SK-N-SH treated with all-trans-retinoic acid at 6 μM for 48 hours (cell line): ENCODE measurements around the gene OR52E5.

Experiments
- ATAC-seq: fragments of 200-7000 bp; cut with Tn5 transposase; 3 replicates; pipeline ENCODE4 v1.9.1; 2020; ENCODE audit warnings: mild to moderate bottlenecking, moderate library complexity
- ARNTL ChIP-seq: fragments of 450-650 bp; formaldehyde crosslinking; IDR thresholded peaks from 2 replicates; pipeline ENCODE4 v1.5.0; 2020; ENCODE audit warnings: low read depth, mild to moderate bottlenecking, moderate library complexity, borderline replicate concordance
- BACH2 ChIP-seq: fragments of 250-450 bp; sonication (Bioruptor Pico); IDR thresholded peaks from 2 replicates; pipeline ENCODE4 v1.9.0; 2021; ENCODE audit warnings: mild to moderate bottlenecking, borderline replicate concordance
- CREB5 ChIP-seq: fragments of 250-450 bp; sonication (Bioruptor Pico); IDR thresholded peaks from 2 replicates; pipeline ENCODE4 v1.5.1; 2020; ENCODE audit warnings: low read depth, mild to moderate bottlenecking, moderate library complexity
- CSDC2 ChIP-seq: fragments of 250-450 bp; sonication (Bioruptor Pico); IDR thresholded peaks from 2 replicates; pipeline ENCODE4 v1.5.0; 2020; ENCODE audit warnings: mild to moderate bottlenecking, moderate library complexity
- CSRNP3 ChIP-seq: fragments of 250-450 bp; sonication (Bioruptor Pico); IDR thresholded peaks from 2 replicates; pipeline ENCODE4 v1.5.1; 2021; ENCODE audit warnings: mild to moderate bottlenecking, moderate library complexity
- ESRRG ChIP-seq: fragments of 250-450 bp; sonication (Bioruptor Pico); IDR thresholded peaks from 2 replicates; pipeline ENCODE4 v1.6.1; 2021; ENCODE audit warnings: mild to moderate bottlenecking
- GLIS3 ChIP-seq: fragments of 250-450 bp; sonication (Bioruptor Pico); IDR thresholded peaks from 2 replicates; pipeline ENCODE4 v1.5.0; 2020; ENCODE audit warnings: mild to moderate bottlenecking, moderate library complexity
- ISL1 ChIP-seq: fragments of 250-450 bp; sonication (Bioruptor Pico); IDR thresholded peaks from 2 replicates; pipeline ENCODE4 v2.1.2; 2022; ENCODE audit warnings: mild to moderate bottlenecking, moderate library complexity
- OSR1 ChIP-seq: fragments of 250-450 bp; sonication (Bioruptor Pico); IDR thresholded peaks from 2 replicates; pipeline ENCODE4 v1.8.0; 2022; ENCODE audit warnings: moderate library complexity, mild to moderate bottlenecking, inconsistent platforms
- PATZ1 ChIP-seq: fragments of 250-450 bp; sonication (Bioruptor Pico); IDR thresholded peaks from 2 replicates; pipeline ENCODE4 v1.8.0; 2020; ENCODE audit warnings: mild to moderate bottlenecking, moderate library complexity, borderline replicate concordance
- PPARA ChIP-seq: fragments of 250-450 bp; sonication (Bioruptor Pico); IDR thresholded peaks from 2 replicates; pipeline ENCODE4 v1.5.0; 2020; ENCODE audit warnings: mild to moderate bottlenecking, borderline replicate concordance
- SNAI2 ChIP-seq: fragments of 250-450 bp; sonication (Bioruptor Pico); IDR thresholded peaks from 2 replicates; pipeline ENCODE4 v1.5.0; 2020; ENCODE audit warnings: mild to moderate bottlenecking, moderate library complexity
- TOX ChIP-seq: fragments of 250-450 bp; sonication (Bioruptor Pico); IDR thresholded peaks from 2 replicates; pipeline ENCODE4 v1.8.0; 2021; ENCODE audit warnings: mild to moderate bottlenecking, moderate library complexity, borderline replicate concordance
- TSHZ2 ChIP-seq: fragments of 250-450 bp; sonication (Bioruptor Pico); IDR thresholded peaks from 2 replicates; pipeline ENCODE4 v1.5.0; 2020; ENCODE audit warnings: mild to moderate bottlenecking, moderate library complexity
- ZC3H10 ChIP-seq: fragments of 250-450 bp; sonication (Bioruptor Pico); IDR thresholded peaks from 2 replicates; pipeline ENCODE4 v1.5.1; 2021; ENCODE audit warnings: mild to moderate bottlenecking, moderate library complexity
- ZFP3 ChIP-seq: fragments of 250-450 bp; sonication (Bioruptor Pico); IDR thresholded peaks from 2 replicates; pipeline ENCODE4 v1.5.0; 2020; ENCODE audit warnings: mild to moderate bottlenecking, moderate library complexity
- ZNF565 ChIP-seq: fragments of 450-650 bp; formaldehyde crosslinking; conservative IDR thresholded peaks from 2 replicates; pipeline ENCODE4 v1.5.0; 2020; ENCODE audit warnings: low read depth, mild to moderate bottlenecking, moderate library complexity
- ZNF8 ChIP-seq: fragments of 450-650 bp; formaldehyde crosslinking; IDR thresholded peaks from 2 replicates; pipeline ENCODE4 v1.5.0; 2020; ENCODE audit warnings: mild to moderate bottlenecking, moderate library complexity

OR52E5 gene

GRCh38 chr11:5932671-5933070 is 39.7 kb downstream of the OR52E5 start:
- no peak for TF ChIP-seq CREB5
- TF ChIP-seq TSHZ2 (CRISPR knock-in tag): no peak
- no peak for TF ChIP-seq ARNTL (CRISPR knock-in tag)
- TF ChIP-seq CSRNP3 (CRISPR knock-in tag): no peak
- TF ChIP-seq BACH2 (CRISPR knock-in tag): no peak
- TF ChIP-seq OSR1 (CRISPR knock-in tag): no peak
- TF ChIP-seq CSDC2 (CRISPR knock-in tag): no peak
- TF ChIP-seq SNAI2 (CRISPR knock-in tag): no peak
- no peak for TF ChIP-seq ZNF8 (CRISPR knock-in tag)
- no peak for TF ChIP-seq PPARA (CRISPR knock-in tag)
- no peak for TF ChIP-seq ESRRG (CRISPR knock-in tag)
- TF ChIP-seq ZNF565 (CRISPR knock-in tag): no peak
- no peak for TF ChIP-seq ISL1 (CRISPR knock-in tag)
- TF ChIP-seq ZC3H10 (CRISPR knock-in tag): no peak
- TF ChIP-seq GLIS3 (CRISPR knock-in tag): no peak
- no peak for ATAC-seq

GRCh38 chr11:5933116-5933515 is 40.1 kb downstream of the OR52E5 start:
- no peak for ATAC-seq
- TF ChIP-seq PPARA (CRISPR knock-in tag): no peak
- TF ChIP-seq ZNF8 (CRISPR knock-in tag): no peak
- no peak for TF ChIP-seq BACH2 (CRISPR knock-in tag)
- TF ChIP-seq TOX (CRISPR knock-in tag): no peak
- TF ChIP-seq PATZ1 (CRISPR knock-in tag): no peak
- TF ChIP-seq CREB5: no peak
- no peak for TF ChIP-seq ZFP3
- no peak for TF ChIP-seq TSHZ2 (CRISPR knock-in tag)
- no peak for TF ChIP-seq SNAI2 (CRISPR knock-in tag)
- TF ChIP-seq OSR1 (CRISPR knock-in tag): no peak
